ENCODE data around the gene SIL1.

SIL1 gene

GRCh38 chr5:138942861-138943260, 255.3 kb downstream of the SIL1 start:
- no peak for DNase-seq (ENCODE audit: low read depth in 2 of 2)
- H3K4me3 ChIP-seq (replicated peaks in 1 of 2; ENCODE audit: low read depth in 2 of 2, low read length in 2 of 2) = no peak overlapping the region
- no peak for TF ChIP-seq CTCF (IDR thresholded peaks at IDR 0.05; ENCODE audit: low read depth, low read length)

GRCh38 chr5:138942066-138942465, 256.1 kb downstream of the SIL1 start:
- no peak overlapping the region for H3K4me3 ChIP-seq (replicated peaks in 1 of 2; ENCODE audit: low read depth in 2 of 2, low read length in 2 of 2)
- DNase-seq (ENCODE audit: low read depth in 2 of 2) = no peak
- TF ChIP-seq CTCF (IDR thresholded peaks at IDR 0.05; ENCODE audit: low read depth, low read length) = no peak

GRCh38 chr5:138938526-138938925, 259.6 kb downstream of the SIL1 start:
- no peak overlapping the region for H3K4me3 ChIP-seq (replicated peaks in 1 of 2; ENCODE audit: low read depth in 2 of 2, low read length in 2 of 2)
- no peak for DNase-seq (ENCODE audit: low read depth in 2 of 2)
- no peak for TF ChIP-seq CTCF (IDR thresholded peaks at IDR 0.05; ENCODE audit: low read depth, low read length)

- H3K4me3 ChIP-seq (replicated peaks in 1 of 2; ENCODE audit: low read depth in 2 of 2, low read length in 2 of 2) = no peak overlapping the region
- TF ChIP-seq CTCF (IDR thresholded peaks at IDR 0.05; ENCODE audit: low read depth, low read length) = no peak
- DNase-seq (ENCODE audit: low read depth in 2 of 2) = no peak
Measured at GRCh38 chr5:138937392-138938387, 260.5 kb downstream of the SIL1 start.

GRCh38 chr5:138936968-138937345, 261.2 kb downstream of the SIL1 start:
- no peak overlapping the region for H3K4me3 ChIP-seq (replicated peaks in 1 of 2; ENCODE audit: low read depth in 2 of 2, low read length in 2 of 2)
- TF ChIP-seq CTCF (IDR thresholded peaks at IDR 0.05; ENCODE audit: low read depth, low read length) = no peak
- DNase-seq (ENCODE audit: low read depth in 2 of 2) = no peak

GRCh38 chr5:138936225-138936967, 261.8 kb downstream of the SIL1 start:
- TF ChIP-seq CTCF (IDR thresholded peaks at IDR 0.05; ENCODE audit: low read depth, low read length) = no peak
- no peak overlapping the region for H3K4me3 ChIP-seq (replicated peaks in 1 of 2; ENCODE audit: low read depth in 2 of 2, low read length in 2 of 2)
- DNase-seq (ENCODE audit: low read depth in 2 of 2) = no peak
